Spleen (tissue), 11 donors: ENCODE results near the gene HIP1. TPM values are rescaled to one million over a fixed set of nuclear protein-coding genes. Genes with fewer than 3 reads are reported as not detected.
"Not testable (repeated sequence)": the region's sequence is repeated elsewhere in the genome, so short reads cannot be mapped to it uniquely, and the experiment has no call there.

ENCODE experiments used
- DNase-seq: peaks from one replicate; pipeline ENCODE4 v3.0.0-alpha.2; 2020
- H3K27ac ChIP-seq, 8 donors: fragments of 200-600 bp; sonication (generic) in 7 of 8; 1 replicate in 4 of 8; 2 replicates in 4 of 8; pipeline versions ENCODE4 v1.5.0 to v1.8.0; 2016 to 2021; ENCODE audit warnings: inconsistent platforms in 4 of 8, mild to moderate bottlenecking in 4 of 8, moderate library complexity in 1 of 8
- H3K27me3 ChIP-seq, 7 donors: fragments of 200-600 bp; sonication (generic) in 6 of 7; replicated peaks in 1 of 7; 1 replicate in 4 of 7; 2 replicates in 3 of 7; pipeline versions ENCODE4 v1.5.0 to v1.8.0; 2016 to 2021; ENCODE audit warnings: inconsistent platforms in 3 of 7, mild to moderate bottlenecking in 1 of 7
- H3K36me3 ChIP-seq, 6 donors: fragments of 200-600 bp; sonication (generic) in 5 of 6; 1 replicate in 4 of 6; 2 replicates in 2 of 6; pipeline versions ENCODE4 v1.5.0 to v1.8.0; 2016 to 2021; ENCODE audit warnings: inconsistent platforms in 2 of 6
- H3K4me1 ChIP-seq, 6 donors: fragments of 200-600 bp; sonication (generic) in 5 of 6; 1 replicate in 3 of 6; 2 replicates in 3 of 6; pipeline versions ENCODE4 v1.5.0 to v1.8.0; 2016 to 2021; ENCODE audit warnings: inconsistent platforms in 3 of 6
- H3K4me3 ChIP-seq, 8 donors: fragments of 200-600 bp; sonication (generic) in 7 of 8; 1 replicate in 4 of 8; 2 replicates in 4 of 8; pipeline versions ENCODE4 v1.5.0 to v1.8.0; 2016 to 2021; ENCODE audit warnings: inconsistent platforms in 4 of 8, mild to moderate bottlenecking in 4 of 8, moderate library complexity in 2 of 8
- H3K9me3 ChIP-seq, 8 donors: fragments of 200-600 bp; sonication (generic) in 7 of 8; 1 replicate in 4 of 8; 2 replicates in 4 of 8; pipeline versions ENCODE4 v1.5.0 to v1.8.0; 2016 to 2021; ENCODE audit warnings: inconsistent platforms in 4 of 8
- CTCF ChIP-seq, 11 experiments: fragments of 200-600 bp in 7 of 11; fragments of 450-650 bp in 4 of 11; sonication (generic) in 4 of 11; IDR thresholded peaks in 8 of 11; conservative IDR thresholded peaks in 3 of 11; 1 replicate in 7 of 11; 2 replicates in 4 of 11; pipeline versions ENCODE4 v1.4.0 to v1.8.0; 2016 to 2021; ENCODE audit warnings: antibody characterized with exemption in 11 of 11, inconsistent platforms in 4 of 11, mild to moderate bottlenecking in 1 of 11
- POLR2A ChIP-seq, 3 donors: fragments of 450-650 bp; IDR thresholded peaks; one replicate each; pipeline ENCODE4 v1.5.1; 2017; ENCODE audit warnings: antibody characterized with exemption in 3 of 3, mild to moderate bottlenecking in 1 of 3
- POLR2AphosphoS5 ChIP-seq, 3 donors: sonication (generic); formaldehyde crosslinking; IDR thresholded peaks; one replicate each; pipeline ENCODE4 v1.5.1; 2017; ENCODE audit warnings: antibody characterized with exemption in 3 of 3
- WGBS, 5 donors: extraction: QIAGEN DNeasy Blood & Tissue Kit in 3 of 5; methylation state at CpG; one replicate each; pipeline versions ENCODE4 v1.1.5 to v1.1.7; 2013 to 2018; 5-methylcytosine and 5-hydroxymethylcytosine counted together
- intact Hi-C: fragments of 100-400 bp; cut with DNase I; formaldehyde crosslinking; loops from one replicate; pipeline ENCODE4 v1.15.0; 2023; ENCODE audit warnings: low total_unique reads
- polyA plus RNA-seq, 3 donors: library from polyadenylated mRNA; stranded (reverse); fragments of 200-250 nt; gene quantifications; one replicate each; pipeline ENCODE4 v1.2.1, GENCODE V29; 2013
- total RNA-seq, 7 donors: library from RNA; depleted of rRNA in 3 of 7; stranded (reverse); fragments of >200 nt in 3 of 7; fragmentation: NEBNext Ultra II Directional in 4 of 7; extraction: Animal tissue kit (Norgen Biotek cat#: 25700) in 4 of 7; gene quantifications; one replicate each; pipeline versions ENCODE4 v1.1.0 to v1.2.1, GENCODE V29; 2016 to 2021
- donor health status: healthy with polysubstance abuse.
- donor health status: DM: no; HTN: no; CAD: no; lungs with moderate emphysema.
- donor health status: DM: no; HTN: no; CAD: no.
- donor health status: Bipolar disorder and iron deficiency.
- donor health status: healthy.
- donor health status: DM: no; HTN: no; CAD: no.
- donor health status: DM: yes; HTN: yes; CAD: no.

HIP1 gene
- total and polyA plus RNA-seq, 10 donors = 3.4 to 52.6 (median 35.1) TPM

GRCh38 chr7:75723444-75723843 is 15.3 kb downstream of the HIP1 start:
- 75 to 84% (median 83%) methylated on average over 3 of the region's 3 CpGs for WGBS, 5 donors
- no peak for DNase-seq
- H3K4me3 ChIP-seq = no peak overlapping the region
- peaks cover 6 to 50% (median 15%) of the 10 kb centered on the region in 6 donors for H3K4me1 ChIP-seq
- H3K9me3 ChIP-seq = no peaks in the 10 kb centered on the region
- intact Hi-C loops = no loop called here
- H3K27ac ChIP-seq = no peak overlapping the region
- no peaks in the 10 kb centered on the region for H3K27me3 ChIP-seq
- TF ChIP-seq CTCF (IDR thresholded peaks at IDR 0.05 in 8 of 11, conservative IDR thresholded peaks at IDR 0.05 in 3 of 11) = no peak
- no peak for TF ChIP-seq POLR2A (IDR thresholded peaks at IDR 0.05)
- no peak for TF ChIP-seq POLR2AphosphoS5 (IDR thresholded peaks at IDR 0.05)
- no peaks in the 10 kb centered on the region for H3K36me3 ChIP-seq

GRCh38 chr7:75722373-75722772 is 16.4 kb downstream of the HIP1 start:
- DNase-seq = peak; percentile 22
- TF ChIP-seq POLR2AphosphoS5 (IDR thresholded peaks at IDR 0.05) = no peak
- TF ChIP-seq CTCF (IDR thresholded peaks at IDR 0.05 in 8 of 11, conservative IDR thresholded peaks at IDR 0.05 in 3 of 11) = no peak
- no peak for TF ChIP-seq POLR2A (IDR thresholded peaks at IDR 0.05)
- intact Hi-C loops = no loop called here

GRCh38 chr7:75721922-75722321 is 16.8 kb downstream of the HIP1 start:
- H3K27me3 ChIP-seq, H3K9me3 ChIP-seq, H3K27ac ChIP-seq, H3K36me3 ChIP-seq, intact Hi-C loops, H3K4me3 ChIP-seq: not testable (repeated sequence)
- WGBS, 5 donors = 91 to 97% (median 94%) methylated on average over 9 of the region's 9 CpGs
- H3K4me1 ChIP-seq = peaks cover 0 to 35% (median under 1%) of the 10 kb centered on the region in 6 donors
- DNase-seq = peak; percentile 54

More at GRCh38 chr7:75722373-75722772, 16.4 kb downstream of the HIP1 start:
- Histone ChIP-seq H3K36me3 (no peaks in the 10 kb centered on the region), H3K4me3 (no peak overlapping the region), H3K27me3 (no peaks in the 10 kb centered on the region), H3K4me1 (peaks cover 0 to 39% (median 5%) of the 10 kb centered on the region in 6 donors), H3K27ac (no peak overlapping the region), H3K9me3 (no peaks in the 10 kb centered on the region)
- WGBS, 5 donors = 66 to 84% (median 72%) methylated on average over 4 of the region's 4 CpGs

- TF ChIP-seq POLR2AphosphoS5 (IDR thresholded peaks at IDR 0.05) (no peak), POLR2A (IDR thresholded peaks at IDR 0.05) (no peak), CTCF (IDR thresholded peaks at IDR 0.05 in 8 of 11, conservative IDR thresholded peaks at IDR 0.05 in 3 of 11) (no peak)
- Histone ChIP-seq H3K27me3 (no peaks in the 10 kb centered on the region), H3K4me3 (no peak overlapping the region), H3K4me1 (peaks cover 0 to 30% (median 0%) of the 10 kb centered on the region in 6 donors), H3K36me3 (no peaks in the 10 kb centered on the region), H3K27ac (no peak overlapping the region), H3K9me3 (no peaks in the 10 kb centered on the region)
- 86 to 98% (median 92%) methylated on average over 2 of the region's 2 CpGs for WGBS, 5 donors
- intact Hi-C loops = no loop called here
- DNase-seq = no peak
Observed at GRCh38 chr7:75721426-75721825, 17.3 kb downstream of the HIP1 start.

- TF ChIP-seq POLR2A (IDR thresholded peaks at IDR 0.05) (no peak), POLR2AphosphoS5 (IDR thresholded peaks at IDR 0.05) (no peak), CTCF (IDR thresholded peaks at IDR 0.05 in 8 of 11, conservative IDR thresholded peaks at IDR 0.05 in 3 of 11) (no peak)
- Histone ChIP-seq H3K36me3 (no peaks in the 10 kb centered on the region), H3K9me3 (no peaks in the 10 kb centered on the region), H3K4me3 (no peak overlapping the region), H3K4me1 (peaks cover 0 to 12% (median 0%) of the 10 kb centered on the region in 6 donors), H3K27me3 (no peaks in the 10 kb centered on the region), H3K27ac (no peak overlapping the region)
- 94 to 98% (median 97%) methylated on average over 5 of the region's 5 CpGs for WGBS, 5 donors
- DNase-seq = no peak
- intact Hi-C loops = no loop called here
Observed at GRCh38 chr7:75719626-75720025, 19.1 kb downstream of the HIP1 start.
